Neural crest cell (in vitro differentiated cells): Measurements from ENCODE around the gene ANGPT4. TPM values are rescaled to one million over a fixed set of nuclear protein-coding genes. Genes with fewer than 3 reads are reported as not detected.

Source experiments
- DNase-seq: peaks from one replicate; pipeline ENCODE4 v3.0.0; 2021; ENCODE audit warnings: low read depth, mixed read lengths, low spot score
- H3K27ac Mint-ChIP-seq: one replicate; pipeline ENCODE4 v1.8.0; 2021; ENCODE audit warnings: mild to moderate bottlenecking, mixed read lengths; ENCODE audit not compliant: unreplicated experiment
- H3K27me3 Mint-ChIP-seq: 2 replicates; pipeline ENCODE4 v1.8.0; 2021; ENCODE audit warnings: low read depth, mild to moderate bottlenecking, mixed read lengths
- H3K36me3 Mint-ChIP-seq: 2 replicates; pipeline ENCODE4 v1.8.0; 2021; ENCODE audit warnings: low read depth, mild to moderate bottlenecking, mixed read lengths
- H3K4me1 Mint-ChIP-seq: 2 replicates; pipeline ENCODE4 v1.8.0; 2021; ENCODE audit warnings: mixed read lengths
- H3K4me3 Mint-ChIP-seq: one replicate; pipeline ENCODE4 v1.8.0; 2021; ENCODE audit warnings: mild to moderate bottlenecking, mixed read lengths
- H3K9me3 Mint-ChIP-seq: 2 replicates; pipeline ENCODE4 v1.8.0; 2021; ENCODE audit warnings: mixed read lengths
- CTCF ChIP-seq: fragments of 200-600 bp; sonication (generic); conservative IDR thresholded peaks from 2 replicates; pipeline ENCODE4 v1.5.0; 2021; ENCODE audit warnings: antibody characterized with exemption, mild to moderate bottlenecking
- total RNA-seq: library from RNA; stranded (reverse); gene quantifications from 2 replicates; pipeline ENCODE4 v1.2.1, GENCODE V29; 2021

The ANGPT4 gene
- total RNA-seq, 1 donor from 2014 or later = 0.07 TPM

DNA sequence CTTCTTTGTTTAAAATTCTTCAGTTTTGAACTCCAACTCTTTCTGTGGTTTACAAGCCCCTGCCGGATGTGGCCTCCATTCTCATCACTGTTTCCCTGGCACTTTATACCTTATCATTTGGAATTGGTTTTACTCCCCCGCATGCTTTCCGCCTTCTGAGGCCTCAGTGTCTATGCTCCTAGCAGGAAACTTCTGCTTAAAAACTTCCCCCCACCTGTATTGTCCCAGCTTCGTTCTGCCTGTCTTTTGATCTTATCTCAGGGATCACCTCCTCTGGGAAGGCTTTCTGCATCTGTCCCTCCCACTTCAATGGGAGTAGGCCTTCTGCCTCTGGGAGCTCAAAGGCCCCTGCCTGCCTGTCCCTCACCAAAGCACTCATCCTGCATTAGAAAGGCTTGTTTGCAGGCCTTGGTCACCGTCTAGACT, 3.4 kb upstream of the ANGPT4 start:
- no peak for TF ChIP-seq CTCF
- DNase-seq = no peak
- H3K4me3 Mint-ChIP-seq = no peak overlapping the region
- peaks cover 4% of the 10 kb centered on the region for H3K27me3 Mint-ChIP-seq
- H3K27ac Mint-ChIP-seq = no peak overlapping the region
- no peaks in the 10 kb centered on the region for H3K36me3 Mint-ChIP-seq
- no peaks in the 10 kb centered on the region for H3K9me3 Mint-ChIP-seq
- peaks cover 8% of the 10 kb centered on the region for H3K4me1 Mint-ChIP-seq

DNA sequence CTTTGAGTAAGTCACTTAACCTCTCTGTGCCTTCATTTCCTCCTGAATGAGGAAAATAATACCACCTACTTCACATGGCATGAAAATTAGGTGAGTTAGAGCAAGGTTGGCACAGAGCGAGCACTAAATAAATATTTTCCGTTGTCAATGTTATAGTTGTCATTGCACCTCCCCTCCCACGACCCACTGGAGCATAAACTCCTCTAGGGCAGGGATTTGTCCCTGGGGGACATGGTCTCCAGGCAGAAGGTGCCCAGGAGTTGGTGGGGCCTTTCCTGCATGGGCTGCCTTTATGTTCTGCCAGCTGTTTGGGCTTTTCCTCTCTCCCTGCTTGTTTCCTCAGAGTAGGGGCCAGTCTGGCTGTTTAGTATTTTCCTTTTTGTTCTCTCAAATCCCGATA, 1.3 kb upstream of the ANGPT4 start:
- Mint-ChIP-seq H3K9me3 (no peaks in the 10 kb centered on the region), H3K4me1 (peaks cover 8% of the 10 kb centered on the region), H3K4me3 (no peak overlapping the region), H3K27ac (no peak overlapping the region), H3K36me3 (no peaks in the 10 kb centered on the region), H3K27me3 (peaks cover 4% of the 10 kb centered on the region)
- no peak for TF ChIP-seq CTCF
- no peak for DNase-seq

DNA sequence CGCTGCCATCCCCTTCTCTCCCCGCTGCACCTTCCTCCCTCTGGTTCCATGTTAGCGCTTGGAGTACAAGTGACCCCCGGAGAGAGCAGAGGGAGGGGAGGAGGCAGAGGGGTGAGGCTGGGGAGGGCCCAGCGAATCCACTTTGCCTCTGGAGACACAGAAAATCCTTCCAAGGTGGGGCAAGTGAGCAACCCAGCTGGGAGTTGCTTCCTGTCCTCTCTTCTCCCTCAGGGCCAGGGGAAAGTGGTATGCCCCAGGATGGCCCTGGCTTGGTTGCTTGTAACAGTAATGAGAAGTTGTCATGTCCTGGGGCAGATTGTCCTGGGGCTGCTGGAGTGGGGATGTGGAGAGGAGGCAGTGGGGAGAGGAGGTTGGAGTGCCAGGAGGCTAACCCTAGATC, 691 bp upstream of the ANGPT4 start:
- no peak for DNase-seq
- H3K9me3 Mint-ChIP-seq = no peaks in the 10 kb centered on the region
- H3K36me3 Mint-ChIP-seq = no peaks in the 10 kb centered on the region
- no peak overlapping the region for H3K4me3 Mint-ChIP-seq
- H3K27ac Mint-ChIP-seq = no peak overlapping the region
- TF ChIP-seq CTCF = no peak
- peaks cover 4% of the 10 kb centered on the region for H3K27me3 Mint-ChIP-seq
- peaks cover 8% of the 10 kb centered on the region for H3K4me1 Mint-ChIP-seq

GRCh38 chr20:914727-915498, 1.2 kb downstream of the ANGPT4 start:
- peaks cover 4% of the 10 kb centered on the region for H3K27me3 Mint-ChIP-seq
- no peaks in the 10 kb centered on the region for H3K9me3 Mint-ChIP-seq
- no peaks in the 10 kb centered on the region for H3K36me3 Mint-ChIP-seq
- no peak for DNase-seq
- no peak for TF ChIP-seq CTCF
- no peak overlapping the region for H3K27ac Mint-ChIP-seq
- H3K4me3 Mint-ChIP-seq = no peak overlapping the region
- peaks cover 8% of the 10 kb centered on the region for H3K4me1 Mint-ChIP-seq

DNA sequence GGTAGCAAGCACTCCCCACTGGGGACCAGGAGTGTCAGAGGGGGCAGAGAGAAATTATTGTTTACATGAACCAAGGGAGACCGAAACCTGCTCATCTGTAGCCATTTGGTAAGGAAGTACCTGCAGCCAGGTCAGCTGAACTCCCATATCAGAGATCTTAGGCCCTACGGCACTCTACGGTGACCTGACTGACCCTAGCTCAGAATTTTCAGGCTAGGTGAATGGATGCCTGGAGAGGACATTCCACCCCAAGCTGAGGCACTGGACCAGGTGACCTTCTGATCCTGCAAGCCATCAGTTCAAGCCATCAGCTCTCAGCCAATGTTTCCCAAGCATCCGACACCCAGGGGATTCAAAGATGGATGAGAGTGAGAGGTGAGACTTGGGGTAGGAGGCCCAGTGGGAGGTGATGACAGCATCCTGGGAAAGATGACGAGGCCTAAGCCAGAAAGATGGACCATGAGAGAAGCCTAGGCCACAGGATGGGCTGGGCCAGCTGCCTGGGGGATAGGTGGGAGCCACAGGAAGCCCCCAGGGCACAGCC, 2.8 kb downstream of the ANGPT4 start:
- Mint-ChIP-seq H3K9me3 (no peaks in the 10 kb centered on the region), H3K4me1 (peaks cover 8% of the 10 kb centered on the region), H3K36me3 (no peaks in the 10 kb centered on the region), H3K4me3 (no peak overlapping the region), H3K27ac (no peak overlapping the region), H3K27me3 (peaks cover 2% of the 10 kb centered on the region)
- no peak for DNase-seq
- TF ChIP-seq CTCF = no peak
